Choroid plexus epithelial cell (primary cell): ENCODE data around the gene PSMB7.

Experiments used
- DNase-seq: peaks from one replicate; pipeline ENCODE4 v3.0.0-alpha.2; 2010; ENCODE audit warnings: low read depth
- H3K4me3 ChIP-seq: 2 replicates; pipeline ENCODE4 v1.5.1; 2011; ENCODE audit warnings: low read depth, mild to moderate bottlenecking, control low read depth, low read length, moderate library complexity
- CTCF ChIP-seq: conservative IDR thresholded peaks from 2 replicates; pipeline ENCODE4 v1.5.1; 2011; ENCODE audit warnings: low read depth, mild to moderate bottlenecking, control low read depth, inconsistent platforms, low read length, moderate library complexity

The PSMB7 gene

GRCh38 chr9:124320062-124320973, 94.9 kb downstream of the PSMB7 start:
- DNase-seq, result peak; percentile 71
- H3K4me3 ChIP-seq, result no peak overlapping the region

GRCh38 chr9:124315882-124316281, 99.4 kb downstream of the PSMB7 start:
- DNase-seq, result no peak
- H3K4me3 ChIP-seq, result no peak overlapping the region
- TF ChIP-seq CTCF, result no peak

More at GRCh38 chr9:124320062-124320973, 94.9 kb downstream of the PSMB7 start:
- TF ChIP-seq CTCF, result peak; percentile 93

DNA sequence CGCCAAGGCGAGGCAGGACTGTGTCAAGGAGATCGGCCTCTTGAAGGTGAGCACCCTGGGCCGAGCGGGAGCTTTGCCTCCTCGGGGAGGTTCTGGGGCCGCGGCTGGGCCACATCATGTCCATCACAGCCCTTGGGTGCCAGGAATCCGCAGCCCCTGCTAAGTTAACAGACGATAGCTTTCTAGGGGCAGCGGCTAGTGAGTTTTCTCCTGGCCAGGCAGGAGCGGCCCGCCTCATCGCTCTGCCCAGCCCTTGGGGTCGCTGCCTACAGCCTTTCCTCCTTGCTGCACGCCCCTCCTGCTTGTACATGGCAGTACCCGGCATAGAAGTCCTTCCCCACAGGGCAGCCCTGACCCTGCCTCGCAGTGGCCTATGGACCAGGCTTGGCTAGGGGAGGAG, 101.3 kb downstream of the PSMB7 start:
- no peak for DNase-seq
- TF ChIP-seq CTCF, result no peak
- no peak overlapping the region for H3K4me3 ChIP-seq

DNA sequence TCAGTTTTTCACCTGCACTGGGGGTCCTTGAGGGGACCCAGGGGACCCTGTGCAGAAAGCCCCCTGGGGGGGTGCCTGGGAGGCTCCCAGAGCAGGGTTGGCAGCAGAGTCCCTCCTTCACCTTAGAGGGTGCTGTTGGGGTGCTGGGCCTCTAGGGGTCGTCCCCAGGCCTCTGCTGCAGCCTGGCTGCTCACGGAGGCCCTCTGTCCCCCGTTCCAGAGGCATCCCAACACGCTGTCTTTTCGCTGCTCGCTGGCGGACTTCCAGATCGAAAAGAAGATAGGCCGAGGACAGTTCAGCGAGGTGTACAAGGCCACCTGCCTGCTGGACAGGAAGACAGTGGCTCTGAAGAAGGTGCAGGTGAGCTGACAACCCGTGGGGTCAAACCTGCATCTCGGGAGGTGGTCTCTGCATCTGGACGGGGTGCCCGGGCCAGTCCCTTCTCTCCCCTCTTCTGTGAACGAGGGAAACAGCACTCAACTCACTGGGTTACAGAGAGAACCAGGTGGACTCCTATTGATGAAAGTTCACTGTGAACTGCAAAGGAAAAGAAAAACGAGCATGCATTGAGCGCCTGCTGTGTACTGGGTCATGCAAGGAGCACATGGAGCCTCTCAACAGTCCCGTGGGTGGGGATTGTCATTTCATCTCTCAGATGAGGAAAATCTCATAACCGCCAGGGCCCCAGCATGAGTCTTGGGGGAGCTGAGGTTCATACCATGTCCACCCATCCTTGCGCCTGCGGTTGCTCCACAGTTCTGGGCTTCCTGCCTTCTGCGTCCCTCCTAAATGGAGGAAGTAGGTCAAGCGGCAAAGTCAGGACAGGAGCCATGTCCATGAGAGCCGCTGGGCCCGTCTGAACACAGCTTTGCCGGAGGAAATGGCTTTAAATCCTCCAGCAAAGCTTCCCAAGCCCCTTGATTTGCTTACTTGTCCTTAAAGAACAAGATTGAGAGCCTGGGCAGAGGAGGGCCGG, 102.7 kb downstream of the PSMB7 start:
- no peak overlapping the region for H3K4me3 ChIP-seq
- DNase-seq, result no peak
- peak; percentile 22 for TF ChIP-seq CTCF

- H3K4me3 ChIP-seq, result no peak overlapping the region
- no peak for DNase-seq
- peak; percentile 27 for TF ChIP-seq CTCF
Measured at GRCh38 chr9:124311283-124311682, 104.0 kb downstream of the PSMB7 start.

DNA sequence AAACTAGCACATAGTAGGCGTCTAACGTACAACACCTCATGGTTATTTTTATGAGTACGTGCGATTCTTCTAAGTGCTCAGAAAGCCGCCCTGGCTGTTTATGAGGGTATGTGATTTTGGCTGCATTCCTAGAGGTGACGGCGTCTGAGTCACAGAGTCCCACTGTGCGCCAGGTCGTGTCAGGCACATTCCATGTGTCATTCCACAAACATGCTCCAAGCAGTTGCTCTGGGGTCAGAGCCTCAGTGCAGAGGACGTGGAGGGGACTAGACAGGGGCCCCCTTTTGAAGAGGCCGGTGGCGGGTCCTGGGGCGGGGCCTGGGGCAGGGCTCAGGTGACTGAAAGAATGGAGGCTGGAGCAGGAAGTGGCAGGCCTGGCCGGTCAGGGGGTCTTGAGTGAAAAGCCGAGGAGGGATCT, 105.6 kb downstream of the PSMB7 start:
- no peak for TF ChIP-seq CTCF
- DNase-seq, result peak; percentile 98

More for the DNA sequence above, 105.6 kb downstream of the PSMB7 start:
- H3K4me3 ChIP-seq, result no peak overlapping the region
